GM19438 (cell line): Measurements from ENCODE around the gene ADNP.

Source experiments
- ATAC-seq: cut with Tn5 transposase; IDR thresholded peaks from one replicate; pipeline ENCODE4 v1.9.1; 2021; ENCODE audit warnings: low read depth; ENCODE audit not compliant: unreplicated experiment

The ADNP gene

DNA sequence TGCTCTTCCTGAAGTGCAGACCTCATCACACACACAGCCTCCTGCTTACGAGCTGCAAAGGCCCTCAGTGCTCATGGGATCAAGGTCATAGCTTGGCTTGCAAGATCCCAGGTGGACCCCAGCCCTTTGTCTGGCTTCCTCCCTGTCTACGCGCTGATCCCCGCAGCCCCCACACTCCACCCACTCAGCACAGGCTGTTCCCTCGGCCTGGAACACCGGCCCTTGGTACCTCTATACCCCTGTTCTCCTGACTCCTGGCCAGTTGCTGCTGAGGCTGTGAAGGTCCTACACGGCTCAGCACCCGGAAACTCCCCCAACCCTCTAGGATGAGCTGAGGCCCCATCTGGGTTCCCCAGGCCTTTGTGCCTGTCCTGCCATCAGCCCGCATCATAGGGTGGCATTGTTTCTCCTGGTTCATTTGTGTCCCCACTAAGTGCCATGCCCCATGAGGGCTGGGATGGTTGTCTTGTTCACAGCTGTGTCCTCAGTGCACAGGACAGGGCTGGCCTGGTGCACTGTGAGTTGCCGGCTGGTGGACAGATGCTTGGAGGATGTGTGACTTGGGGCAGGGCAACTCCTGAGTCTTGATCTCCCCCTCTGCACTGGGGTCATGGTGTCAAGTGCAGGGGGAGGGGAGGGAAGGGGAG, 57.0 kb downstream of the ADNP start:
- ATAC-seq, result no peak

DNA sequence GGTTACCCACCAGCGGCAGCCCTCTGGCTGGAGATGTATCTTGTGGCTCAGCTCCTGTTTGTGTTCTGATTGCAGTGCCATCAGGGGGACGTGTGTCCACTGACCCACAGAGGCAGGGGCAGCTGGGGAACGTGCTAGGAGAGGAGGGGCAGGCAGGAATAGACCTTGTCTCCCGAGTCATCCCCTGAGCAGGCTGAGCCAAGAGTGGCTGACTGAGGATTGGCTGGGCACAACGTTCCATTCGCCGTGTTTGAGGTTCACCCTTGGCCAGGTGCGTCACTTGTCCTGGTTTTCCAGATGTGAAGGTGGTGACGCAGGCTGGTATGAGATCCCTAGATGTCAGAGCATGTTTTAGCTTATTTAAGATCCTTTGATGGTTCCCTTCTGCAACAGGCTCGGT, 57.7 kb downstream of the ADNP start:
- ATAC-seq, result no peak

DNA sequence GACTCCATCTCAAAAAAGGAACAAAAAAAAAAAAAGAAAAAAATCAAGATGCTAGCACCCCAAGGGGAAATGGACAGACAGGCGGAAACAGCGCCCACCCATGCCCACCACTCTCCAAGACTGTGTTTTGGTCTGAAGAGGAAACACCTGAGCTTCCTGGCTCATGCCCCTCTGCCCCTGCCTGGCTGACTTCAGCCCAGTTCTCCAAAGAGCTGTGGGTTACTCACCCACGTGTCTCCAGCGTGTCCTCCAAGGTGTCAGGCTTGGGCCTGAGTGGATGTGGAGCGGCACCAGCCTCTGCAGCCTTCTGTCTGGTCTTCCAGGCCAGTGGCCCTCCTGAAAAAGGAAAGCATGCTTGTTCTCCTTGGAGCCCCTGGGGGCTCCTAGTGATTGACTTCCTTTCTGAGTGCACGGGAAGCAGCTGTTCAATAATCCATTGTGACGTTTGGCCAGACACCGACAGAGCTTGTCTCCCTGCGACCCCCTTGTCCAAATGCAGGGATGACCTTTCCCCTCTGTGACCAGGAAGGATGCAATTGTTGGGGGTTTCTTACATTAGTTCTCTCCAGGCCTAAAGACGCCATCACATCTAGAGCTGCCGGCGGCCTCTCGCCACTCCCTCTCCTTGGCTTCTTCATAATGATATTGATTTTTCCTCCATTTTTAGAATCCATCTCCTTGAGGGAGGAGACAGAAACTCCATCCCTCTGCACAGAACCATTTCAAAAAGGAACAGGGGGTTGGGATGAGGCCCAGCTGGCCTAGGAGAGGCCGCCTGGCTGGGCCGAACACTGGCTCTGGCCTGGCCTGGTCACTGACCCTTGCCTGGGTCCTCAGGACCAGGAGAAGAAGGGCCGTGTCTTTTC, 58.4 kb downstream of the ADNP start:
- no peak for ATAC-seq

DNA sequence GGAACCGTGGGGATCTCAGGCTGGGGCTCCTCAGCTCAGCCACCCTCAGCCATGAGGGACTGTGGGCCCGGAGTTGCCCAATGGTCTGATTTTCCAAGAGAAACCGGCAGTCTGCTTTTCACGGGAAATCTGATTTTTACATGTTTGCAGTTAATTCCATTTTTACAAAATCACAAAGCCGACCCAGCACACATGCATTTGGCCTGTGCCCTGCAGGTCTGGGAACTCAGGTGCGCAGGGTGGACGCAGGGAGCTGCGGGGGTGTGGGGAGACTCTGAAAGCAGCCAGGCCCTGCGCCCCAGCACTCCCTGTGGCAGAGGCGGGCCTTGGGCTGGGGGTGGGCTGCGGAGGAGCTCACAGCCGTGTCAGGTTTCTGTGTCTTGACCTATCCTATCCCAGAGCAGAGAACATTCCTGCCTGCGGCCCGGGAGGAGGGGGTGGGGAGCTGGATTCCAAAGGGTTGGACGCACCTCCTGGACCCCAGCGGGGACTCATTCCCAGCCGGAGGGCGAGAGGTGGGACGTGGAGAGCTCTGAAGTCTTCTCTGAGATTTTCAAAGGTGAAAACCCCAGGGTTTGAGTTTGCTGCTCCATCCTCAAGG, 60.6 kb downstream of the ADNP start:
- no peak for ATAC-seq

DNA sequence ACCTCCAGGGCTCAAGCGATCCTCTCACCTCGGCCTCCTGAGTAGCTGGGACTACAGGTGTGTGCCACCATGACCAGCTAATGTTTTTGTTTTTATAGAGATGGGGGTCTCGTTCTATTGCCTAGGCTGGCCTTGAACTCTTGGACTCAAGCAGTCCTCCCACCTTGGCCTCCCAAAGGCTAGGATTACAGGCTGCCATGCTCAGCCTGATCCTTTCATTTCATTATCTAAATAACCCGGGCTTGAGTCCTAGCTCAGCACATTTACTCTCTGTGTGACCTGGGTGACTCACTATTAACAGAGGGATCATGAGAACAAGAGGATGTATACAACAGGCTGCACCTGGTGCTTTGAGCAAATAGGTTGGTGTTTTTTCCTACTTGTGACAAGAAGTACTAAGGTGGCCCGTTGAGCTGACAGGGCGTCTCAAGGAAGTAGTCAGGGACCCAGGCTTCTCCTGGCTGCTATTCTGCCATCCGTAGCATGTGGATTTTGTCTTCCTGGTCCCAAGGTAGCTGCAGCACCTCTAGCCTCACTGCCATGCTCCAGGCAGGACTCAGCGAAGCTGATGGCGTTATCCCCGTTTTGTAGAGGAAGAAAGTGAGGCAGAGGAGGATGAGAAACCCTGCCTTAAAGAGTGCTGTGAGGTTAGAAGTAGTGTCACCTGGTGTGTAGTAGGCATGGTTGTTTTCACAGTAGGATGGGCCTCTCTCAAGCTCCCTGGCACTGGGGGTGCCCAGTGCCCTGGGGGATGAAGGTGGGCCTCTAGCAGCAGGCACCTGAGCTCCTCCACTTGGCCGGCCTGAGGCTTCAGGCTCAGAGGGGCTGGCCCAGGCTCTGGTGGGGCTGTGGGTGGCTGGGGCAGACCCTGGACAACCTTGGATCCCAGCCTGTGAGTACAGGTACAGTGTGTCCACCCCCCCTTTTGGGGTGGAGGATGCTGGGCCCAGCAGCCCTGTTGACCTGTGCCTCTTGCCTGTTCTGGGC, 62.4 kb downstream of the ADNP start:
- no peak for ATAC-seq

DNA sequence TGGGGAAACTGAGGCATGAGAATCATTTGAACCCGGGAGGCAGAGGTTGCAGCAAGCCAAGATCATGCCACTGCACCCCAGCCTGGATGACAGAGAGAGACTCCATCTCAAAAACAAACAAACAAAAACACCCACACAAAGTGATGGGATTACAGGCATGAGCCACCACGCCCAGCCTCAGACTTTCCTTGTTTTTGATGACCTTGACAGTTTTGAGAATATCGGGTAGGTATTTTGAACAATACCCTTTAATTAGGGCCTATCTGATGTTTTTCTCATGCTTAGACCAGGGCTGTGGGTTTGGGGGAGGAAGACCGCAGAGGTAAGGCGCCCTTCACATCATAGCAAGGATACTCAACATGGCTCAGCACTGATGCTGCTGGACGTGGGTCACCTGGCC, 63.4 kb downstream of the ADNP start:
- ATAC-seq, result no peak

DNA sequence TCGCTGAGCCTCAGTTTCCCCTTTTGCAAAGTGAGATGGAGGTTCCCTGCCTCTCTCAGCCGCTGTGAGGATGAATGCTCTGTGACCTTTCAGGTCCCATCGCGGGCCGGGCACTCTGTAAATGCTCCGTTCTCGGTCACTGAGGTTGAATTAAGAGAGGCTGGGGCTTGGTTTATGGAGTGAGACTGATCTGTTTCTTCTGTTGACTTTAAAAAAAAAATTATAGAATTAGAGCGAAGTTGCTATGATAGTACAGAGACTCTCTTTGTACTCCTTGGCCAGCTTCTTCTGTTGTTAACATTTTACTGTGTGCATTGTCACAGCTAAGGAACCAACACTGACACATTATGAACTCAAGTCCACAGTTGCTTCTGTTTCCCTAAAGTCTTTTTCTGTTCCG, 64.4 kb downstream of the ADNP start:
- no peak for ATAC-seq

DNA sequence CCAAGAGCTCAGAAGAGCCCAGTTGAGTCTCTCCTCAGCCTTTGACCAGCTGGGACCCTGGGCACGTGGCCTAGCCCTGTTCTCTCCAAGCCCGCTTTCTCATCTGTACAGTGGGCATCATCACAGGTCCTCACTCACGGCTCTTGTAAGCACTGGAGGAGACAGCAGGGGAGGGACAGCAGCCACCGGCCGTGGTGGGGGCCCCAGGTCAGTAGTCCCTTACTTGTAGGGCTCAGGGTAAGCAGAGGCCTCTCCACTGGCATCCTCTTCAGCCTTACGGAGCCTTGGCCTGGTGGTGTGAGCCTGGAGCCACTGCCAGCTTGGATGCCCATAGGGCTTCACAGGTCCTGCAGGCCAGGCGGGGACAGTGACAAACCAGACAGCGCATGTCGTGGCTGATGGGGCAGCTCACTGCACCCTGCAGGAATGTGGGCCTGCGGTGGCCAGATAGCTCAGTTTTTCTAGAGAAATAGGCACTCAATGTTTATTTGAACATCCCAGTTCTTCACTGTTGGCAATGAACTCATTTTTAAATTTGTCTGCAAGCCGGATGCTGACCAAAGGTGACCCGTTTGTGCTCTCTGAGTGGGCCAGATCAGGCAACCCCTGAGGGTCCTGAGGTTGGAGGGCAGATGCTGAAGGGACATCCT, 65.1 kb downstream of the ADNP start:
- ATAC-seq, result no peak

DNA sequence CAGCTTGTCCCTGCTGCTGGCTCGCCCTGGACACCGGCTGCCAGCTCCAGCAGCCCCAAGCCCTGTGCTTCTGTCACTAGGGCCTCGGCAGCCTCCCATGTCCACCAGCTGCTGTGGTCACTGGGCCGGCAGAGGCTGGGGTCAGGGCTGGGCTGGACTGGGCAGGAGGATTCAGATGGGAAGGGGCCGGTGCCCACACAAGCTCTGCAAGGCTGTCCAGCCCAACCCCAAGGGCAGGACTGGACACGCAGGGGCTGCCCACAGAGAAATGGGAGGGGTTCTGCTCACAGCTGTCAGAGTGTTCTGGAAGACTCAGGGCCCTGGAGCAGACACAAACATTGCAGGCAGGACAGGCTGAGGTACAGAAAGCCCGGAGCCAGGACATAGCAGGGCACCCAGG, 65.6 kb downstream of the ADNP start:
- ATAC-seq, result no peak

DNA sequence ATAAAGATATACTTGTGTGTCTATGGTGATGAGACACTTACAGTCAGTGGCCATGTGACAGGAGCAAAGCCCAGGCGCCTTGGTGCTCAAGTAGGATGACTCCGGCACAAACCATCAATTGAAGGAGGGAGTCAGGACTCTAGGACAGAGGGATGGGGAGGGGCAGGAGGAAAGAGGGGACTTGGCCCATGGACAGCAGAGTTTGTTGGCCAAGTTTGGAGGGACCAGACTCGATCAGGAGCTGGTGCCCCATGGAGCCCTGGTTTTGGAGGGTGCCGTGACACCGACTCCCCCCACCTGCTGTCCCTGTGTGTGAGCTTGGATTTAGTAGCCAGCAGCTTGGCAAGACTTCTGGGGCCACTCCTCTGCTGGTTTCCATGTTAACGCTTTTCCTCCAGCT, 66.1 kb downstream of the ADNP start:
- ATAC-seq, result no peak

DNA sequence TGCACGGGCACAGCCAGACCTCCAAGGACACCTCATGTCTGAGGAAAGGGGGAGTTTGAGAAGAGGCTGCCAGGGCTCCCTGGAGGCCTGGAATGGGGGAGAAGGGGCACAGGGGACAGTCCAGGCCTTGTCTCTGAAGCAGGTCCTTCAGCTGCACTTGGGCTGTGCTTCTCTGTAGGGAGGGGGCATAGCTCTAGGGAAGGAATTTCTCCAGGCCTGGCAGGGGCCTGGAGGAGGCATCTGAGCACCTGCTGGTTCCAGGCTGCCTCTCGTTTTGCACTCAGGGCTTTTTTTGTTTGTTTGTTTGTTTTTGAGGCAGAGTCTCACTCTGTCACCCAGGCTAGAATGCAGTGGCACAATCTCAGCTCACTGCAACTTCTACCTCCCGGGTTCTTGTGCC, 68.7 kb downstream of the ADNP start:
- no peak for ATAC-seq

DNA sequence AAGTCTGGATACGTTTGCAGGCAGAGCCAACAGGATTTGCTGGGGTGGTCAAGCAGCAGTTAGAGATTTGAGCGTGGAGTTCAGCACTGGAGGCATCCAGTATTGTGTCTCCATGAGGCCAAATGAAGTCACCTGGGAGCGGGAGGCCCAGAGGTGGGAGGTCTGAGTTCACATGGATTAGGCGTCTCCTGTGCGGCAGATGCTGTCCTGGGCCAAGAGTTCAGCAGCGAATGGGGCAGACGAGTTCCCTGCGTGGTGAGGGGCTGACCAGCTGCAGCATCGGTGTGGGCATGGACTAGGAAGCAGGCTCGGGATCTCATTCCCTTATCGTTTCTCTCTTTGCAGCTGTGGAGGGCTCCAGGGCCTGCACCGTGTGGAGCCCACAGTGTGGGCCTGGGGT, 70.2 kb downstream of the ADNP start:
- ATAC-seq, result no peak

DNA sequence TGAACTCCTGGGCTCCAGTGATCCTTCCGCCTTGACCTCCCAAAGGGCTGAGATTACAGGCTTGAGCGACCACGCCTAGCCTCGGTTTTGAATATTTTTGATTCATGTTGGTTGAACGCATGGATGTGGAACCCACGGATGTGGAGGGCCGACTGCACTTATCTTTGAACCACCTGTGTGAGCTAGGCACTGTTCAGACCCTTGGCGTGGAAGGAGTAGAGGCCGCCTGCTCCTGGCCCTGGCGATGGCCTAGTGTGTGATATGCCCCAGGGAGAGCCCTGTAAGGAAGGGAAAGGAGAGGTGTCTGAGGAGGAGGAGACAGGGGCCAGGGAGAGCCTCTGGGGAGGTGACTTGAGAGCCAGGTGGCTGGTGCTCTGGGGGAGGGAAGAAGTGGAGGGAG, 72.1 kb downstream of the ADNP start:
- ATAC-seq, result no peak

DNA sequence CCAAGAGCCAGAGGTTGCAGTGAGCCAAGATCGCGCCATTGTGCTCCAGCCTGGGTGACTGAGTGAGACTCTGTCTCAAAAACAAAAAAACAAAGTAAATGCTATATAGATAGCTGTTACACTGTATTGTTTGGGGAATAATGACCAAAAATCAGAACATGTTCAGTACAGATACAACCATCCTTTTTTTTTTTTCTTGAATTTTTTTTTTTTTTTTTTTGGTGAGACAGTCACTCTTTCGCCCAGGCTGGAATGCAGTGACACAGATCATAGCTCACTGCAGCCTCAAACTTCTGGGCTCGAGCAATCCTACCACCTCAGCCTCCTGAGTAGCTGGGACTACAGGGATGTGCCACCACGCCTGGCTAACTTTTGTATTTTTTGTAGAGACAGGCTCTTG, 72.7 kb downstream of the ADNP start:
- ATAC-seq, result no peak

DNA sequence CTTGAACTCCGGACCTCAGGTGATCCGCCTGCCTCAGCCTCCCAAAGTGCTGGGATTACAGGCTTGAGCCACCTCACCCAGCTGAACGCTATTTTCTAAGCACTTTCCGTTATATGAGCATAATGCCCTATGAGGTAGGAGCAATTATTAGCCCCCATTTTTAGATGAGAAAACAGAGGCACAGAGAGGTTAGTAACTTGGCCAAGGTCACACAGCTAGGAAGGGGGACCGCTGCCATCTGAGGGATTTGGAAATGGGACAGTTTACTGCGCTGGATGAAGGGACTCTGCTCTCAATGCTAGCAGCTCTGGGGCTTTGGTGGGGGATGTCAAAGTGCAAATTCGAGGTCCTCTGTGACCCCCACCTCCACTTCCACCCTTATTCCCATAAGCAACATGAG, 73.9 kb downstream of the ADNP start:
- ATAC-seq, result no peak

DNA sequence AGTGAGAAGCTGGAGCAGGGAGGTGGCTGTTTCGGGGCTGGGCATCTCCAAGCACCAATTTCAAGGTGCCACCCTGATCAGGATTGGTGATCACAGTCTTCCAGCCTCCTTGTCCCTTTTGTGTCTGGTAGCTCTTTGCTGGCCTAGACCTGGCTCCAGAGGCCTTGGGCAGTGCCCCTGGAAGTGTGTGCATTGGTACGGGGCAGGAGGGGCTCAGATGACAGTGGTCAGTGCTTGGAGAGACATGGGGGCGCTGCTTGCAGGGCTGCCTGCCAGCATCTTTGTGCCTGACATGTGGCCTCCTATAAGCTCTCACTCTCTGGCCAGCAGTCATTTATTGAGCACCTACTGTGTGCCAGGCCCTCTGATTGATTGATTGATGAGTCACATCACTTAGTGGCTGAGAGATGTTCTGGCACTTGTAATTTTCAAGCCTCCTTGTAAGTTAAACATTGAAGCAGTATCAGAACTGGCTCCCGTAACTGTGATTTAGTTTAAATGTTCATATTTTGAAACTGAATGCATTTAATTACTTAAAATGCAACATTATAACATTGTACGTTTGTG, 74.7 kb downstream of the ADNP start:
- no peak for ATAC-seq

DNA sequence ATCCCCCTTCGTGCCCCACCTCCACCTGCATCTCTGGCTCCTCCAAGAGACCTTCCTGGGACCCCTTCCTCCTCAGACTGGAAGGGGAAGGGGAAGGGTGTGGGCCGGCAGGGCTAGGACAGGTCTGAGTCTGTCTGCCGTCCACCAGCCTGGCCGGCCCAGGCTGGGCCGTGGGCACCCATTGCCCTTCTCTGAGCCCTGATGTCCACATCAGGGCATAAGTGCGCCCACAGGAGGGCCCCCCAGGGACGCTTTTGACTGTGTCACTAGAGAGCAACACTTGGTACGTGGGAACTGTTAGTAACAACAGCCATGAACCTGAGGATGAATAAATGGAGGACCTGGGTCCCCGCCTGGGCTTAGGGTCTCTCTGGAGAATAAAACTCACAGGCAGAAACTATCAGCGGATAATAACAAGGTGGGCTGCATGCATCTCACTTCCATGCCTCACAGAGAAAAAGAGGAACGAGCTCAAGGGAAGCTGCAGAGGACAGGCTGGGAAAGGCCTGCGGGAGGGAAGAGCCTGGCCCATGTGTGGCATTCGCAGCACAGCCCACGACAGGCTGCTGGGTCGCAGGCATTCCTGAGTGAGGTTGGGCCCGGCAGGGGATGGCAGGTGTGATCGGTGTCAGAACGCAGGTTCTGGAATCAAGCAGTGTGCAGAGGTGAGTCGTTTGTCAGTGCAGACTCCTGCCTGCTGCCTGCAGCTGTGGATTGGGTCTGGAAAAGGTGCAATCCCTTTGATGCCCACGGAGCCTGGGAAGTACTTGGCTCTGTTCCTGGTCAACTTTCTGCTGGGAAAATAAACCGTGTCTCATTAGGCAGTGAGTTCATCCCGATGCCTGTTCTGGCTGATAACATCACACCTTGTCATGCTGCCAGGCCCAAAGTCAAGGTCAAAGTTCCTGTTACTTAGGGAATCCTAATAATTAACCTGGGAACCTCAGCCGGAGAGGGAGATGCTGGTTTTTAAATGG, 75.5 kb downstream of the ADNP start:
- ATAC-seq, result no peak

DNA sequence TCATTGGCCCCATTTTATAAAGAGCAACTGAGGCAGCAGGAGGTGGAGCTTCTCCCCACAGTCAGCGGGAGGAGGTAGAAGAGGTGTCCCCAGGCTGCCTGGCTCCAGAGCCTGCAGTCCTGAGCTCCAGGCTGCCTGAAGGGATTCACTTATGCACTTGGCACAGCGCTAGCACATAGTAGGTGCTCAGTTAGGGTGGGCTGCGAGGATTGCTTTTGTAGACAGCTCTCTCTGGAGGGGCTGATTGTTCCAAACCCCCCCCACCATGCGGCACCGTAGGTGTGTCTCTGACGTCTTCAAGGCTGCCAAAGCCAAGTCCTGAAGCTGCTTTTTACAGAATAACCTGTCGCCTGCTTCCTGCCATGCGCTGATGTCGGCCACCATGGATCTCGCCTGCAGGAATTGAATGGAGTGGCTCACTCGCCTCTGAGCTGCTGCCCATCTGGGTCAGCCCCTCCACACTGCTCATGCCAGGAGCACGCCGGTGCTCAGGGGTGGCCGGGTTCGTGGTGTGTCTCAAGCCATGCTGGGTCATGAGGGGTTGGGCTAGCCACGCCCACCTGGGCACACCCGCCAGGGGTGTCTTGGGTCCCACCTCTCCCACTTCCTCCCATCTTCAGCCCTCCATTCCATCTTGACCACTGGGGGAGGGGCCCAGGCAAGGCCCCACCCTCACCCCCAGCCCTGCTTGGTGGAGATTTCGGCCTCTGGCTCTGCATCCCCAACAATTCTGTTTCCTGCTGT, 76.6 kb downstream of the ADNP start:
- ATAC-seq, result no peak
